HCT116 (cell line): ENCODE results near the gene NLRP1. TPM values are rescaled to one million over a fixed set of nuclear protein-coding genes. Genes with fewer than 3 reads are reported as not detected.

ENCODE experiments used
- ATAC-seq: fragments of 200-7000 bp; cut with Tn5 transposase; 2 replicates; pipeline ENCODE4 v1.9.1; 2020; ENCODE audit warnings: mild to moderate bottlenecking, moderate library complexity
- BruUV-seq: library from RNA; stranded (reverse); fragments of 400-500 nt; replicated peaks from 2 replicates; lab custom pipeline; 2021; lab: Mats Ljungman, UMichigan
- CTCF ChIA-PET: fragments of 300-600 bp; sonication (Branson Sonifier 250); formaldehyde crosslinking; loops from one replicate; lab custom pipeline; 2021; ENCODE audit warnings: antibody characterized with exemption; lab: Charles Lee
- POLR2A ChIA-PET: fragments of 300-600, 350-600 bp; sonication (Branson Sonifier 250); formaldehyde crosslinking; loops from one replicate; lab custom pipeline; 2021; ENCODE audit warnings: antibody characterized with exemption; lab: Charles Lee
- RAD21 ChIA-PET, 2 experiments: fragments of 300-600 bp; sonication (Branson Sonifier 250); formaldehyde crosslinking; loops; one replicate each; lab custom pipeline; 2023; ENCODE audit warnings: low total read pairs in 2 of 2; ENCODE audit not compliant: uncharacterized antibody in 2 of 2, unreplicated experiment in 2 of 2, low non-redundant PET in 1 of 2; lab: Charles Lee
- DNase-seq: peaks from one replicate; pipeline ENCODE4 v3.0.0-alpha.2; 2010; ENCODE audit warnings: low read depth, low spot score
- H2AFZ ChIP-seq: fragments of 200-600 bp; shearing (Covaris generic), sonication (generic); 2 replicates; pipeline ENCODE4 v1.6.1; 2017; ENCODE audit warnings: low read depth, mixed run types, mixed read lengths, antibody characterized with exemption, low read length; ENCODE audit not compliant: poor library complexity, severe bottlenecking
- H3K27ac ChIP-seq: 2 replicates; pipeline ENCODE4 v1.5.1; 2012; ENCODE audit warnings: low read depth, low read length
- H3K27me3 ChIP-seq: fragments of 200-600 bp; sonication (generic); 2 replicates; pipeline ENCODE4 v1.6.1; 2016; ENCODE audit warnings: mixed run types, low read length, mixed read lengths; ENCODE audit not compliant: insufficient read depth
- H3K36me3 ChIP-seq, 2 experiments: fragments of 200-500 bp in 1 of 2; fragments of 200-600 bp in 1 of 2; sonication (Bioruptor generic) in 1 of 2; sonication (generic) in 1 of 2; 2 replicates each; pipeline versions ENCODE4 v1.5.1 to v1.6.1; 2014 to 2016; ENCODE audit warnings: low read length in 2 of 2, inconsistent platforms in 1 of 2, mixed read lengths in 1 of 2, mixed run types in 1 of 2; ENCODE audit not compliant: insufficient read depth in 2 of 2, control insufficient read depth in 1 of 2
- H3K4me1 ChIP-seq, 2 experiments: fragments of 200-600 bp in 1 of 2; sonication (generic) in 1 of 2; 2 replicates each; pipeline versions ENCODE4 v1.5.1 to v1.6.1; 2012 to 2017; ENCODE audit warnings: low read length in 2 of 2, inconsistent platforms in 1 of 2, mild to moderate bottlenecking in 1 of 2, mixed read lengths in 1 of 2, mixed run types in 1 of 2, moderate library complexity in 1 of 2; ENCODE audit not compliant: insufficient read depth in 2 of 2, control insufficient read depth in 1 of 2
- H3K4me2 ChIP-seq: fragments of 200-600 bp; sonication (generic); 2 replicates; pipeline ENCODE4 v1.6.1; 2017; ENCODE audit warnings: mixed run types, low read length, mixed read lengths
- H3K4me3 ChIP-seq, 2 experiments: fragments of 200-600 bp in 1 of 2; sonication (generic) in 1 of 2; replicated peaks in 1 of 2; 2 replicates each; pipeline ENCODE4 v1.5.1; 2011 to 2016; ENCODE audit warnings: low read length in 2 of 2, control low read depth in 1 of 2, low read depth in 1 of 2, mild to moderate bottlenecking in 1 of 2, mixed read lengths in 1 of 2, mixed run types in 1 of 2
- H3K79me2 ChIP-seq: fragments of 200-600 bp; sonication (generic); 2 replicates; pipeline ENCODE4 v1.6.1; 2017; ENCODE audit warnings: mild to moderate bottlenecking, mixed run types, low read length, moderate library complexity, mixed read lengths; ENCODE audit not compliant: insufficient read depth
- H3K9ac ChIP-seq: fragments of 200-600 bp; sonication (generic); 2 replicates; pipeline ENCODE4 v1.6.1; 2016; ENCODE audit warnings: low read length, mixed read lengths
- H3K9me2 ChIP-seq: fragments of 200-600 bp; sonication (generic), shearing (Covaris generic); 2 replicates; pipeline ENCODE4 v1.6.1; 2017; ENCODE audit warnings: mixed run types, mild to moderate bottlenecking, moderate library complexity; ENCODE audit not compliant: insufficient read depth
- H3K9me3 ChIP-seq, 2 experiments: fragments of 200-500 bp in 1 of 2; fragments of 200-600 bp in 1 of 2; sonication (Bioruptor generic) in 1 of 2; sonication (generic) in 1 of 2; 2 replicates each; pipeline ENCODE4 v1.6.1; 2014 to 2017; ENCODE audit warnings: low read length in 2 of 2, mixed read lengths in 2 of 2, inconsistent platforms in 1 of 2, low read depth in 1 of 2, mild to moderate bottlenecking in 1 of 2, mixed run types in 1 of 2, moderate library complexity in 1 of 2; ENCODE audit not compliant: control insufficient read depth in 1 of 2, insufficient read depth in 1 of 2
- H4K20me1 ChIP-seq: fragments of 200-600 bp; sonication (generic), shearing (Covaris generic); 2 replicates; pipeline ENCODE4 v1.6.1; 2017; ENCODE audit warnings: mixed run types, mild to moderate bottlenecking, moderate library complexity; ENCODE audit not compliant: insufficient read depth
- ELF1 ChIP-seq: IDR thresholded peaks from 2 replicates; pipeline ENCODE4 v1.6.1; 2012; ENCODE audit warnings: low read depth, borderline replicate concordance
- EZH2 ChIP-seq: fragments of 200-600 bp; sonication (generic); IDR thresholded peaks from 2 replicates; pipeline ENCODE4 v1.6.1; 2017; ENCODE audit warnings: antibody characterized with exemption, mixed run types
- EZH2phosphoT487 ChIP-seq: fragments of 200-600 bp; IDR thresholded peaks from 2 replicates; pipeline ENCODE4 v1.6.1; 2018; ENCODE audit warnings: antibody characterized with exemption, borderline replicate concordance
- RAD21 ChIP-seq: IDR thresholded peaks from 2 replicates; pipeline ENCODE4 v1.6.1; 2012; ENCODE audit warnings: low read depth, mild to moderate bottlenecking
- intact Hi-C: fragments of 100-400 bp; cut with micrococcal nuclease; formaldehyde crosslinking; loops from 2 replicates; pipeline ENCODE4 v1.10.0; 2022
- total RNA-seq: library from RNA; stranded (reverse); gene quantifications from one replicate; pipeline ENCODE4 v1.2.1, GENCODE V29; 2021; ENCODE audit not compliant: unreplicated experiment

Gene NLRP1
- total RNA-seq, 1 experiment from 2014 or later: 7.2 TPM

DNA sequence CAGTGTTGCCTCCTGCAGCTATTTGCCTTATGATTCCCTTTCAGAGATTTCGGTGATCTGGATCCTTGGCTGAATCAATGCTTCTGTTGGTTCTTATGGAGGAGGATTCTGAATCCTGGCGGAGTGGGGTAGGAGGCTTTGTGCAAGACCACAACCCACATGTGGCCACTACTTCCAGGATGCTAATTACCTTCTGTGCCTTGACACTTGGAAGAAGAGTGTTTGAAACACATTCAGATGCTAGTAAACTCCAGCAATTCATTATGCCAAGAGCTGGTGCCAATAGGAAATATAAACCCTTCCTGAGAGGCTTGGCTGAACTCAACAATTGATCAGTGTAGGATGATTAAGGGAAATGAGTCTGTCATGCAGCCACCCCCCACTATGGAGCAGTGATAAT, 12.1 kb upstream of the NLRP1 start:
- intact Hi-C loops: loop anchor here (10.0 kb wide), 1 partner anchor 468 kb away; no protein-coding TSS in a partner anchor
- H3K79me2 ChIP-seq: no peaks in the 10 kb centered on the region

DNA sequence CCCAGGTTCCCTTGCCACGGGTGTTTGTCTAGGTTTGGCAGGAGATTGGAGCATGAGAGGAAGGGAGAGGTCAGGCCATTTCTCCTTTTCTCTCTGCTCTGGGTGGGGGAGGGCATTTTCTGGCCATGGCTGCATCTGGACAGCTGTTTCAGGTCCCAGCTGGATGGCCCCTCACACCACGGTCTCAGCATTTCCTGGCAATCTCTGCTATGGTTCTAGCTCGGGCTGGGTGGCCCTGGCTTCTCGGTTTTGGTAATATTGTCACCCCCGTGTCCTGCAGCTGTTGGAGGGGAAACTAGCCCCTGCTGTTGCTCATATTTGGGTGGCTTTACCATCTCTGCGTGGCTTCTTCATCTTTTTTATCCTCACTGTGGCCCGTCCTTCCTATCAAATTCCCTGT, 11.5 kb upstream of the NLRP1 start:
- Histone ChIP-seq H4K20me1 (no peaks in the 10 kb centered on the region), H3K9me3 (no peaks in the 10 kb centered on the region), H3K4me2 (no peak overlapping the region), H3K4me3 (no peak overlapping the region), H3K27me3 (peaks cover 71% of the 10 kb centered on the region), H3K4me1 (no peaks in the 10 kb centered on the region), H3K9ac (no peak overlapping the region), H3K9me2 (no peaks in the 10 kb centered on the region), H3K36me3 (no peaks in the 10 kb centered on the region), H2AFZ (no peak overlapping the region), H3K79me2 (no peaks in the 10 kb centered on the region), H3K27ac (no peak overlapping the region)
- TF ChIP-seq EZH2: no peak
- 0 out of 2 replicates have a peak, but pooled peaks have one; percentile 21 for TF ChIP-seq EZH2phosphoT487
- no peak for TF ChIP-seq RAD21
- no peak for ATAC-seq
- POLR2A ChIA-PET: no interaction called here
- intact Hi-C loops: loop anchor here (10.0 kb wide), 1 partner anchor 469 kb away; no protein-coding TSS in a partner anchor
- RAD21 ChIA-PET: interaction anchor here in 1 of 2 experiments (0.6 kb wide), 1 partner anchor 684 kb away, joined by 5 read pairs; no protein-coding TSS in a partner anchor
- BruUV-seq: no TSS peak
- CTCF ChIA-PET: no interaction called here
- DNase-seq: no peak

More for the DNA sequence above, 12.1 kb upstream of the NLRP1 start:
- H3K27me3 ChIP-seq: peaks cover 77% of the 10 kb centered on the region
- no peaks in the 10 kb centered on the region for H3K9me2 ChIP-seq
- ATAC-seq: no peak
- ChIA-PET CTCF (no interaction called here), POLR2A (no interaction called here), RAD21 (interaction anchor here in 1 of 2 experiments (0.6 kb wide), 1 partner anchor 684 kb away, joined by 5 read pairs; no protein-coding TSS in a partner anchor)
- no peak overlapping the region for H3K27ac ChIP-seq
- no peak overlapping the region for H3K4me3 ChIP-seq
- no peaks in the 10 kb centered on the region for H3K4me1 ChIP-seq
- H3K9me3 ChIP-seq: no peaks in the 10 kb centered on the region
- no peak overlapping the region for H3K4me2 ChIP-seq
- DNase-seq: no peak
- no peak for TF ChIP-seq ELF1
- 0 out of 2 replicates have a peak, but pooled peaks have one; percentile 26 for TF ChIP-seq EZH2phosphoT487
- H4K20me1 ChIP-seq: no peaks in the 10 kb centered on the region
- no peaks in the 10 kb centered on the region for H3K36me3 ChIP-seq
- H2AFZ ChIP-seq: no peak overlapping the region
- no TSS peak for BruUV-seq
- H3K9ac ChIP-seq: no peak overlapping the region
